NOMO-1 (cell line): ENCODE data around the gene PTGR2.
"Not testable (repeated sequence)": the region's sequence is repeated elsewhere in the genome, so short reads cannot be mapped to it uniquely, and the experiment has no call there.

Experiments used
- DNase-seq, 2 experiments: peaks; one replicate each; lab custom pipeline; 2025; ENCODE audit not compliant: unreplicated experiment in 2 of 2; lab: John Stamatoyannopoulos, UW

PTGR2 gene

DNA sequence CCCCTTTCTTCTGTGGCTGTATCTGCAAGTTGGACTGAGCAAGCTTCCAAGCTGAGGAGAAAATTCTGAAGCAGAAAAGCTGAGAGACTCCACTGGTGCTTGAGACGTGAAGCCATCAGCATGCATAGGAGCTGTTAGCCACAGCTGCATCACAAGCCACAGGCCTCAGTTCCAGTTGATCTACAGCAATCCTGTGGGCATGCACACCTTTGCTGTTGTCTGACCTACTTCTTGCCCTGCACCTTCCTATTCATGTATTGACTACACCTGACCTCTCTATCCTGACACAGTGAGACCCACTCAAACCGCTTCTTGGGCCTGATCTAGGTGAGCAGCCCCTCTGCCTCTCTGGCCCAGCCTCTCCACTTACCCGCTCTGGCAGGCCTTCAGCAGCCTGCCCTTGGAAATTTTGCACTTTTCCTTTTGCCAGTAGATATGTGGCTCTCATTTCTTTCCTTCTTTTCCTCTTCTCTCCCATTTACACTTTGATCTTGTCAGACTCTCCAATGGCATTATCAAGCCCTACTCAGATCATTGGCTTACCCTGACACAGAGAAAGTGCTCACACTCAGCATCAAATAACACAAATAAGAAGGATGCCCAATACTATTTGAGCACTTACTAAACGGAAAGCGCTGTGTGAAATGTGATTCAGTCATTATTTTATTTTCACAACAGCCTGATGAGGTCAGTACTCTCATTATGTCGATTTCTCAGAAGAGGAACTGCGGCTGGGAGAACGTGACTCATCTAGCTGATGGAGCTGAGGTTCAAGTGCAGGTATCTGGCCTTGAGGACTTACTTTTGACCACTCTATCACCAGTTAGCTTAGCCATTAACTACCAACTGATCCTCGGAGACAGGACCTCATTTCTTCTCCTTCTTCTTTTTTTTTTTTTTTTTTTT is 21.9 kb upstream of the PTGR2 start:
- peak; percentile 33 to 92 for DNase-seq

DNA sequence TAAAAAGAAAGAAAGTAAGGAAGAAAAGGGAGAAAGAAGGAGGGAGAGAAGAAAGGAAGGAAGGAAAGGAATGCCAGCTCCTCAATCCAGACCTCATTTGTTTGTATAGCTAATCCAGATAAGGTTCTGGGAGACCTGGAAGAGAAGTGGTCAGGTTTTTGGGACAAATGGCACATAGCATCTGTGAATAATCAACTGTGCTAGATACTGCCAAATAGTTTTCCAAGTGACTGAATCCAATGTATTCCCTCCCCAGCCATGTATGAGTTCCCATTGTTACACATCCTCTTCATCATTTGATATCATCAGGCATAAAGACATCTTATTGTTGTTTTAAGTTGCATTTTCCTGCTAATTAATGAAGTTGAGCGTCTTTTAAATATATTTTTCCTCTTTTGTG is 18.6 kb upstream of the PTGR2 start:
- no peak for DNase-seq

DNA sequence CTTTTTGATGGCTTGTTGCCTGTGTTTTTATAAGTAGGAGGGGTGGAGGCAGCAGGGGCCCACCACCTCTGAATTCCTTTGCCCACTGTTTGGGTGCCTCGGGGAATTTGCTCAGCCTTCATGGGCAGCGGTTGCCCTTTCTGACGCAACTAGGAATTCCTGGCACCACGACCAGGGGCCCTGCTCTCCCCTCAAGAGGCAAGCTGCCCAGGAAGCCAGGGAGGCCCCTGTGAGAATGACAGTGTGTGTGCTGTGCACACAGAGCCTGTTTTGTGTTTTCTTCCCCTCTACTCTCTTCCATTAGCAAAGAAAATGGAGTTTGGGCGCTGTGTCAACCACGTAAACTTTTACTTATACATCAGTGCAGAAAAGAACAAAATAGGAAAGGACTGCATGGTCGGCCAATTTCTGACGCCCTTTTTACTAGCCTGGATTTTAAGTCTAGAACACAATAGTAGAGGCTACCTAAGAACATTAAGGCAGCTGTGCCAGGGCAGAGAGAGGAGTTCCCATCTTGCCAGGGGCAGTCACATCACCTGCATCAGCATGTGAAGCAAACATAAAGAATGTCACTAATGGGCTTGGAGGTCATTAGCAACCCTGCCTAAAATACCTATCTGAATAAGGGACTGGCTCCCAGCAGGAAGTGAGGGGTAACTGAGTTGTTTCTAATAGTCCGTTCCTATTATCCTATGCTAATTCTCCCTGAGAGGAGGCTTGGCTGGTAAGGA is 17.9 kb upstream of the PTGR2 start:
- DNase-seq: no peak

DNA sequence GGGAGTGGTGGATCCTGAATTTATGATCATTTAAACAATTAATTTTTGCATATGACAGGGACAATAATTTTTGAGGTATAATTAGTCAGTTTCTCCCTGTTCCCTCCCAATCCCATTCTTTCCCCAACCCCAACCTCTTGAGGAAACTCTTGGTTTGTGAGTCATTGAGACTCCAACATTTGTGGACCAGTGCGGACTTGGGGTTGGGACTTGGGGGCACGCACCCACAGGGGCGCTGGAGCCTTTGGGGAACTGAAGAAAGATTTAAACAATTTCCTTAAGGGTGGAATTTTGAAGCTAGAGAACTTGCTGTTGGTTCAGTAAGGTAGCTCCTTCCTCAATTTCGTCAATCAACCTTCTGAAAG is 17.4 kb upstream of the PTGR2 start:
- no peak for DNase-seq

DNA sequence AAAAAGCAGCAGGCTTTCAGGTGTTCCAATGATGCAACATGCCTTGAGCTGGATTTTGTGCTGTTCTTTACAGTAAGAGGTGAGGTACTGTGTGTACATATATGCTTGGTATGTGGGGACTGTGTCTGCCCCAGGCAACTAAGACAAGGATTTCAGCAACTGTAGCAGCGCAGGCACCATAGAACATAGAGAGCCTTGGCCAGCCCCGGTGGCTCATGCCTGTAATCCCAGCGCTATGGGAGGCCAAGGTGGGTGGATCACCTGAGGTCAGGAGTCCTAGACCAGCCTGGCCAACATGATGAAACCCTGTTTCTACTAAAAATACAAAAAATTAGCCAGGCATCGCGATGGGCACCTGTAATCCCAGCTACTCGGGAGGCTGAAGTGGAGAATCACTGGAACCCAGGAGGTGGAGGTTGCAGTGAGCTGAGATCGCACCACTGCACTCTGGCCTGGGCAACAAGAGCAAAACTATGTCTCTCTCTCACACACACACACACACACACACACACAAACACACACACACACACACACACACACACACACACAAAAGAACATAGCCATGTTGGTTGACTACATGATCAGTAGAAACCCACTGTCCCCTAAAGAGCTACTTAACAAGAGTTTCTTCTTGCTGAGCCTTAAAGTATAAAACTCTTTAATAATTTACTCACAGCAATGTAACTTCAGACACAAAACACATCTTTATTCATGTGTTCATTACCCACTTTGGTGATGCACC is 13.2 kb upstream of the PTGR2 start:
- not testable (repeated sequence) for DNase-seq

DNA sequence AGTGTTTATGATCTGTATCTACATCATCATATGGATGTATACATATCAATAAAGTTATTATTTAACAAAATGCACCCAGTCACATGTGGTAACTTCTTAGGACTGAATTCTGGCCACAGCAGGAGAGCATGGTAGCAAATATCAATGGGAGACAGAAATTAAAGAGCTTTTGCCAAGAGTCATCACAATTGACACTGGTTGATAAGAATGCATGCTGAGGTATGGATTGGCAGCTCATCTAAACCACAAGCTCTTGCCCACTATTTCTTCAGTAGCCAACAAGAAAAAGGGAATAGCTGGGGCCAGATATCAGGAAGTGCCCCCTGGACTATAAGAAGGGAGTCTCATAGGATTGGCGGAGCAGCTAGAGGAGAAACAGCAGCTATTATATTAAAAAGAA is 9.4 kb upstream of the PTGR2 start:
- no peak for DNase-seq

DNA sequence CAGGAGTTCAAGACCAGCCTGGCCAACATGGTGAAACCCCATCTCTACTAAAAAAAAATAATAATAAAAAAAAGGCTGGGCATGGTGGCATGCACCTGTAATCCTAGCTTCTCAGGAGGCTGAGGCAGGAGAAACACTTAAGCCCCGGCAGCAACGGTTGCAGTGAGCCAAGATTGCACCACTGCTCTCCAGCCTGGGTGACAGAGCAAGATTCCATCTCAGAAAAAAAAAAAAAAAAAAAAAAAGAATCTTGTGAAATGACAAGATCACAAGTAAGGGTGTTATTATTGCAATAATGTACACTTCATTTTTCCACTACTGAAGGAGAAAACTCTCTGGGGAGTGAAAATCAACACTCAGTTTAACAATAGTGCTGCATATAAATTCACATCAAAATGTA is 8.8 kb upstream of the PTGR2 start:
- DNase-seq: no peak

DNA sequence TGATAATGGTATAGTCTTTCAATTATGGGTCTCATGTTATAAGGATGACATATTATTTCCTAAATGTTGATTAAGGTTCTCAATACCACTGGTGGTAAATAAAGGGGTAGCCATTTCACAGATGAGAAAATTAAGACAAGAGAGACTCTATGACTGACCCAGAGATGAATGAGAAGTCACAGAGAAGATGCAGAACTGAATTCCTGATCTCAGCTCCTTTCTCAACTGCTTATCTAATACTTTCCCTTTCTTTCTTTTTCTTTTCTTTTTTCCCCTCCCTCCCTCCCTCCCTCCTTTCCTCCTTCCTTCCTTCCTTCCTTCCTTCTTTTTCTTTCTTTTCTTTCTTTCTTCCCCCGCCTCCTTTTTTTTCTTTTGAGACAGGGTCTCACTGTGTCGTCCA is 8.3 kb upstream of the PTGR2 start:
- no peak for DNase-seq

DNA sequence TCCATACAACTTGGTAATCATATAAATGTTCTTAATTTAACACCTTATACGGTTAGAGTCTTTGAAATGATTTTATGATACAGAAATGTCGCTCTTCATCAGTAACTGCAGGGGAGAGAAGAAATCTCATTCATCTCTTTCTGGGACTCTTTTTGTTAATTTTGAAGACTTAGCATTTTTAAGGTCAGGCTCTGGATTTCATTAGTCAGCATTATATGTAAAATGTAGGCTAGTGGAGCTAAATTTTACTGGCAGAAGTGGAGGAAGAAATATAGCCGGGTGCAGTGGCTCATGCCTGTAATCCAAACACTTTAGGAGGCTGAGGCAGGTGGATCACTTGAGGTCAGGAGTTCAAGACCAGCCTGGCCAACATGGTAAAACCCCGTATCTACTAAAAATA is 4.7 kb upstream of the PTGR2 start:
- no peak for DNase-seq

DNA sequence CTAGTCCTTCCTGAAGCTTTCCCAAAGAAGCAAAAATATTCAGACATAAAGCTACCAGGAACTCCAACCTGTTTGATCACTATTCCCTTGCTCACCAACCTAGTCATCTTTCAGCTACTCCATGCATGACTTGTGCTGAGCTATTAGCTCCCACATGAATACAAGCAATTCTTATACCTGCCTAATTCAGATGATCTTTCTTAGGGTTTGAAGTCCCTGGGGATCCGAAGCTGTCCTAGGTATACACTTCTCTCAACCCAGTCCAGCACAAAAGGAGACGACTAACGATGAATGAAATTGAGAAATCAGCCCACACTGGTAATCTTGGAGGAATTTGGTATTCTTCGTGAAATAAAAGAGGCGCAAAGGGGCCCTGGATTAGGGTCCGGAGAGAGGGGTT is 631 bp upstream of the PTGR2 start:
- DNase-seq: no peak

DNA sequence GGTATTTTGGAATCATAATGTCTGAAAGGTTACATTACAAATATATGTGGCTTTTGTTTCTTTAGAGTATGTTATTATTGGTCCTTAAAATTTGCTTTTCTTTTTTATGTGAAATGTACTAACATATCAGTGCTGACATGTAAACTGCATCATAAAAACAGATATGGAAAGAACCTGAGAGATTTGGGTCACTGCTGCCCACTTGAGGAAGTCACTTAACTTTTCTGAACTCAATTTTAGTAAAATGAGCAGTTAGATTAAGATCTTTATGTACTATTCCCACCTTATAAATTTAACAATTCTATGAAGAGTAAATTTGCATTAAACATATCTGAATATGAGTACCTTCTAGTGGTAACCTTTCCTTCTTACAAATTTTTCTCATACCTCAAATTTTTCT is 7.5 kb downstream of the PTGR2 start:
- DNase-seq: no peak

DNA sequence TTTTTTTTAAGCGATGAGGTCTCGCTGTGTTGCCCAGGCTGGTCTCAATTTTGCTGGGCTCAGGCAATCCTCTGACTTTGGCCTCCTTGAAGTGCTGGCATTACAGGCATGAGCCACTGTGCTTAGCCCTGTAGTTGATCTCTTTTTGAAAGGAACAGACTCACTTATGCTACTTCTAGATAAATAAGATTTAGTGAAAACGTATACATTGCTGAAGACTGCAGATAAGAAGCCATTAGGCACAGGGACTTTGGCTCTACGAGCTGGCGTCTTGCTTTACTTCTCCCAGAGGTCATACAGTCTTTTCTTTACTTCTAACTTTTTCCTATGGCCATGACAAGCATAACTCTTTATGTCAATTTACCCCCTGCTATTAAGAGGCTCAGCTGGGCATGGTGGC is 9.4 kb downstream of the PTGR2 start:
- DNase-seq: no peak

DNA sequence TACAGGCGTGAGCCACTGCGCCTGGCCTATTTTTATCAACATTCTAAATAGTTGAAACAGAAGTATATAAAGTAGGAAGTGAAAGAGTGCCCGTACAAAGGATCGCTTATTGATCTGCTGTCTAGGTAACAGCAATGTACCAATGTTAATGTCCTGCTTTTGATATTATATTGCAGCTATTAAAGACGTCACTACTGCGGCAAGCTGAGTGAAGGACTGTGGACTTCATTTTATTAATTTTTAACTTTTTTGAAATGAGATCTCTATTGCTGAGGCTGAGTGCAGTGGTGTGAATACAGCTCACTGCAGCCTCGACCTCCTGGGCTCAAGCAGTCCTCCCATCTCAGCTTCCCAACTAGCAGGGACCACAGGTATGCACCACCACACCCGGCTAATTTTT is 10.8 kb downstream of the PTGR2 start:
- DNase-seq: peak in 1 of 2 experiments; percentile 44

DNA sequence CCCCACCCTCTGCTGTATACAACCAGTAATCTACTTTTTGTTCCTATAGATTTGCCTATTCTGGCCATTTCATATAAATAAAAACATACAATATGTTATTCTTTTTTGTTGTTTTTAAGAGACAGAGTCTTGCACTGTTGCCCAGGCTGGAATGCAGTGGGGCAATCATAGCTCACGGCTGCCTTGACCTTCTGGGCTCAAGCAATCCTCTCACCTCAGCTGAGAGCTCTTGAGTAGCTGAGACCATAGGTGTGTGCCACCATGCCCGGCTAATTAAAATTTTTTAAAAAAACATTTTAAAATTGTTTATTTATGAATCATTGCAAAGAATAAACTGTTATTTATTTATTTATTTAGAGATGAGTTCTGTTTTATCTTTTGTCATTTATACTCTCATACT is 11.6 kb downstream of the PTGR2 start:
- DNase-seq: no peak

DNA sequence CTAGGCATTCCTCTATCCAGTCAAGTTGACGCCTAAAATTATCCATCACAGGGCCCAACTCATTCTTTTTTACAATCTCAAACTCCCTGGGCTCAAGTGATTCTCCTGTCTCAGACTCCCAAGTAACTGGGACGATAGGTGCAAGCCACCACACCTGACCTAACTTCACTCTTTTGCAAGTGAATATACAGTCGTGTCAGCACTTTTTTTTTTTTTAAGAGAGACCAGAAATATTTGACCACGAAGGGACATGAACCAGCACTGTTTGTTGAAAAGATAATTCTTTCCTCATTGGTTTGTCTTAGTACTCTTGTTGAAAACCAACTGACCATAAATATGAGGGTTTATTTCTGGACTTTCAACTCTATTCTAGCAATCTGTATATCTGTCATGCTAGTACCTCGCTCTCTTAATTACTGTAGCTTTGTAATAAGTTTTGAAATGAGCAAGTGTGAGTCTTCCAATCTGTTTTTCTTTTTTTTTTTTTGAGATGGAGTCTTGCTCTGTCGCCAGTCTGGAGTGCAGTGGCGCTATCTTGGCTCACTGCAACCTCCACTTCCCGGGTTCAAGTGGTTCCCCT is 14.0 kb downstream of the PTGR2 start:
- no peak for DNase-seq

DNA sequence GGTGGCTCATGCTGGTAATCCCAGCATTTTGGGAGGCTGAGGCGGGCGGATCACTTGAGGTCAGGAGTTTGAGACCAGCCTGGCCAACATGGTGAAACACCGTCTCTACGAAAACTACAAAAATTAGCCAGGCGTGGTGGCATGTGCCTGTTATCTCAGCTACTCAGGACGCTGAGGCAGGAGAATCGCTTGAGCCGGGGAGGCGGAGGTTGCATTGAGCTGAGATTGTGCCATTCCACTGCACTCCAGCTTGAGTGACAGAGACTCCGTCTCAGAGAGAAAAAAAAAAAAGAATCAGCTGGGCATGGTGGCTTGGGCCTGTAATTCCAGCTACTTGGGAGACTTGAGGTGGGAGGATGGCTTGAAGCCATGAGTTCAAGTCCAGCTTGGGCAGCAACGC is 18.1 kb downstream of the PTGR2 start:
- DNase-seq: not testable (repeated sequence)

DNA sequence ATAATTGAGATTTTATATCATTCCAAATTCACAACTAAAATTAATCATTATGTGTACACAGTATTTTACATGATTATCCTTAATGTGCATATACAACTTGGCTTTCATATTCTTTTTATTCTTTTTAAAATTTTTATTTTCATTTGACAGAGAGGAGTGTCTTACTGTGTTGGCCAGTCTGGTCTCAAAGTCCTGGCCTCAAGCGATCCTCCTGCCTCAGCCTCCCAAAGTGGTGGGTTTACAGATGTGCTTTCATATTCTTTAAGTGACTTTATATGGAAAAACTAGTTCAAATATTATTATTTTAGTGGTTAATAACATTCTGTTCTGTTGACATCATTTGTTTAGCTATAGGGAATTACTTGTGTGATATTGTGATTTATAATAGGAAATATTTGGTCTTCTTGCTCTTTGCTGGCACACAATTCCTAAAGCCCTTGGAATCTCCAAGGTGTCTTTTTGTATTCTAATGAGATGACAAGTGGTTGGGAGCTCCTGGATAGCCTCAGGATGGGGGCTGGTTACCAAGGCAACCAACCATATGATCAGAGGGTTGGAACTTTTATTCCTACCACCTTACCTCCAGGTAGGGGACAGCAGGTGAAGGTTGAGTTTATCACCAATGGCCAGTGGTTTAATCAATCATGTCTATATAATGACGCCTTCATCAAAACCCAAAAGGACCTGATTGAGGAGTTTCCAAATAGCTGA is 19.0 kb downstream of the PTGR2 start:
- no peak for DNase-seq

DNA sequence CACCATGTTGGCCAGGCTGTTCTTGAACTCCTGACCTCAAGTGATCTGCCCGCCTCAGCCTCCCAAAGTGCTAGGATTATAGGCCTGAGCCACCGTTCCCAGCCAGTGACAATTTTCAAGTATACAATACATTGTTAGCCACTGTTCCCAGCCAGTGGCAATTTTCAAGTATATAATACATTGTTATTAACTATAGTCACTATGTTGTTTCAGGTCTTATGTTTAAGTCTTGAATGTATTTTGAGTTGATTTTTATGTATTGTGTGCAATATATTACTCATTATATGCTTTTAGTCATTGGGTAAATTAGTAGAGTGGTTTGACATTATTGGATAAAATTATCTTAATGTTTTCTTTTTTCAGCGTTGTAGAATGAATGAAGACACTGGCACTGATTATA is 22.0 kb downstream of the PTGR2 start:
- no peak for DNase-seq

DNA sequence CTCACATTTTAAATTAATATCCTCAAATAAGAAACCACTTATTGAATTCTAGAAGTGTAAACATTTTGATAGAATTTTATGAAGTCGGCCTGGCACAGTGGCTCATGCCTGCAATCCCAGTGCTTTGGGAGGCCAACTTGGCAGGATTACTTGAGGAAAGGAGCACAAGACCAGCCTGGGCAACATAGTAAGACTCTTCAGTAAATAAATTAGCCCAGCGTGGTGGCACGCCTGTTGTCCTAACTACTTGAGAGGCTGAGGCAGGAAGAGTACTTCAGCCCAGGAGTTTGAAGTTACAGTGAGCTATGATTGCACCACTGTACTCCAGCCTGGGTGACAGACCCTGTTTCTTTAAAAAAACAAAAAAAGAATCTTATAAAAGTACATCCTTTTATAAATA is 26.2 kb downstream of the PTGR2 start:
- DNase-seq: no peak

DNA sequence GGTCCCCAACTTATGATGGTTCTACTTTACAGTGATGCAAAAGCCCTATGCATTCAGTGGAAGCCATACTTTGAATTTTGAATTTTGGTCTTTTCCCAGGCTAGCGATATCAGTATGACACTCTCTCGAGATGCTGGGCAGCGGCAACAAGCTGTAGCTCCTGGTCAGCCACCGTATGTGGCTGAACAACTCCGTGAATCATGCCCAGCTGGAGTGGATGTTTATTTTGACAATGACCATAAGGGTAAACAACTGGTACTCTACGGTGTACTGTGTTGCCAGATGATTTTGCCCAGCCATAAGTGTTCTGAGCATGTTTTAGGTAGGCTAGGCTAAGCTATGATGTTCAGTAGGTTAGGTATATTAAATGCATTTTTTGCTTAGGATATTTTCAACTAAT is 26.8 kb downstream of the PTGR2 start:
- no peak for DNase-seq

DNA sequence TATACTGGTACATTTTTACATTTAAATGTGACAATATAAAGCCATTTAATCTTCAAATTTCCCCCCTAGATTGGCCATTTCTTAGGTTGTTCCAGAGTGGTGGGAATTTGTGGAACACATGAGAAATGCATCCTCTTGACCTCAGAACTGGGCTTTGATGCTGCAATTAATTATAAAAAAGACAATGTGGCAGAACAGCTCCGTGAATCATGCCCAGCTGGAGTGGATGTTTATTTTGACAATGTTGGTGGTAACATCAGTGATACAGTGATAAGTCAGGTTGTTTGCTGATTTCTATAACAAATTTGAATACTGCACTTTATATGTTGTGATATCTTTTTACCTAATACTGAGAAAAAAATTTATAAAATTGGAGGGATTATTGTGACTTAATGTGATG is 27.4 kb downstream of the PTGR2 start:
- DNase-seq: no peak
